ENCODE measurements around the gene BMPR2. TPM values are rescaled to one million over a fixed set of nuclear protein-coding genes. Genes with fewer than 3 reads are reported as not detected.
"Not testable (repeated sequence)": the region's sequence is repeated elsewhere in the genome, so short reads cannot be mapped to it uniquely, and the experiment has no call there.

BMPR2 gene
- total and polyA plus RNA-seq, 2 of the 8 experiments (the other 6 are each of a cell fraction or from before 2014, with no cell fraction given), result 5.5 to 19.8 TPM

DNA sequence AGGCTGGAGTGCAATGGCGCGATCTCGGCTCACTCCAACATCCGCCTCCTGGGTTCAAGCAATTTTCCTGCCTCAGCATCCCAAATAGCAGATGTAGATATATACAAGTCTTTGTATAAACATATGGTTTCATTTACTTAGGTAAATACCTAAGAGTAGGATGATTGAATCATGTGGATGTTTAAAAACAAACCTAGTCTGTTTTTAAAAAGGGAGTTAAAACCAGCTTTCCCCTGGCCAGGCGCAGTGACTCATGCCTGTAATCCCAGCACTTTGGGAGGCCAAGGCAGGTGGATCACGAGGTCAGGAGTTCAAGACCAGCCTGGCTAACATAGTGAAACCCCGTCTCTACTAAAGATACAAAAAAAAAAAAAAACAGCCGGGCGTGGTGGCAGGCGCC lies 174.9 kb downstream of the BMPR2 start:
- H3K27ac ChIP-seq (ENCODE audit: low read depth, low read length); H4K91ac ChIP-seq (replicated peaks; ENCODE audit: insufficient read length, low read length); POLR2A ChIA-PET (ENCODE audit: partially characterized antibody); H3K9ac ChIP-seq (replicated peaks in 1 of 4; ENCODE audit: extremely low read depth in 1 of 4, low read depth in 3 of 4, low read length in 3 of 4); H2BK5ac ChIP-seq (ENCODE audit: low read depth, low read length); H3K23me2 ChIP-seq (ENCODE audit: low read depth, low read length); H3K27me3 ChIP-seq (replicated peaks in 1 of 4; ENCODE audit: control insufficient read depth in 3 of 4, extremely low read depth in 1 of 4, insufficient read depth in 3 of 4, low read length in 3 of 4); H2AFZ ChIP-seq (ENCODE audit: low read length); H3K23ac ChIP-seq (ENCODE audit: insufficient read length); H2BK12ac ChIP-seq (ENCODE audit: low read depth, low read length); H2BK120ac ChIP-seq (replicated peaks; ENCODE audit: low read depth, low read length); H2BK20ac ChIP-seq (ENCODE audit: low read length); DNase-seq (ENCODE audit: low read depth in 1 of 2, low spot score in 2 of 2); H3K79me1 ChIP-seq (ENCODE audit: low read depth, low read length); H2BK15ac ChIP-seq (ENCODE audit: low read length); H3K18ac ChIP-seq (ENCODE audit: extremely low read depth, low read length); H3K79me2 ChIP-seq (ENCODE audit: control insufficient read depth in 1 of 2, insufficient read depth in 2 of 2, low read length in 2 of 2); H4K8ac ChIP-seq (ENCODE audit: extremely low read depth, insufficient read depth, low read length); H4K20me1 ChIP-seq (replicated peaks in 1 of 2; ENCODE audit: control insufficient read depth in 1 of 2, insufficient read depth in 2 of 2, low read length in 2 of 2); H3K36me3 ChIP-seq (ENCODE audit: control insufficient read depth in 2 of 4, insufficient read depth in 4 of 4, low read length in 3 of 4); H4K5ac ChIP-seq (ENCODE audit: insufficient read length, low read depth, low read length); H3K4me2 ChIP-seq (ENCODE audit: insufficient read depth in 1 of 2, low read depth in 2 of 2, low read length in 2 of 2); H3K56ac ChIP-seq (replicated peaks; ENCODE audit: insufficient read length, low read depth, low read length); H2AK5ac ChIP-seq (ENCODE audit: low read depth, low read length); FAIRE-seq; H3K4me1 ChIP-seq (replicated peaks in 1 of 4; ENCODE audit: control insufficient read depth in 3 of 4, insufficient read depth in 4 of 4, low read length in 3 of 4); H3K9me3 ChIP-seq (ENCODE audit: insufficient read depth in 2 of 2, low read depth in 1 of 2, low read length in 1 of 2); H3K14ac ChIP-seq (ENCODE audit: insufficient read length); H3K4me3 ChIP-seq (ENCODE audit: extremely low read depth in 1 of 4, insufficient read depth in 2 of 4, low read depth in 3 of 4, low read length in 4 of 4); H3K4ac ChIP-seq (replicated peaks; ENCODE audit: insufficient read length, low read depth, low read length): not testable (repeated sequence)
- CTCF ChIA-PET (ENCODE audit: partially characterized antibody), result interaction anchor here (1.1 kb wide), 1 partner anchor 190 kb away, joined by 3 read pairs; no protein-coding TSS in a partner anchor
- 89% methylated on average over 10 of the region's 10 CpGs; no CpG with 5 or more reads in 1 of the 2 experiments for WGBS, 2 experiments (ENCODE audit: extremely low coverage in 1 of 2, insufficient coverage in 1 of 2, insufficient read length in 1 of 2, insufficient replicate concordance in 2 of 2, low coverage in 1 of 2, low lambda C conversion rate in 2 of 2, missing lambda C conversion rate in 1 of 2)
